GM15510 (cell line): ENCODE measurements around the gene LARP7.

Source experiments
- POLR2A ChIP-seq: IDR thresholded peaks from 3 replicates; pipeline ENCODE4 v1.6.1; 2011; ENCODE audit warnings: borderline replicate concordance; ENCODE audit not compliant: insufficient read length; ENCODE audit errors: extremely low read depth

Gene LARP7

DNA sequence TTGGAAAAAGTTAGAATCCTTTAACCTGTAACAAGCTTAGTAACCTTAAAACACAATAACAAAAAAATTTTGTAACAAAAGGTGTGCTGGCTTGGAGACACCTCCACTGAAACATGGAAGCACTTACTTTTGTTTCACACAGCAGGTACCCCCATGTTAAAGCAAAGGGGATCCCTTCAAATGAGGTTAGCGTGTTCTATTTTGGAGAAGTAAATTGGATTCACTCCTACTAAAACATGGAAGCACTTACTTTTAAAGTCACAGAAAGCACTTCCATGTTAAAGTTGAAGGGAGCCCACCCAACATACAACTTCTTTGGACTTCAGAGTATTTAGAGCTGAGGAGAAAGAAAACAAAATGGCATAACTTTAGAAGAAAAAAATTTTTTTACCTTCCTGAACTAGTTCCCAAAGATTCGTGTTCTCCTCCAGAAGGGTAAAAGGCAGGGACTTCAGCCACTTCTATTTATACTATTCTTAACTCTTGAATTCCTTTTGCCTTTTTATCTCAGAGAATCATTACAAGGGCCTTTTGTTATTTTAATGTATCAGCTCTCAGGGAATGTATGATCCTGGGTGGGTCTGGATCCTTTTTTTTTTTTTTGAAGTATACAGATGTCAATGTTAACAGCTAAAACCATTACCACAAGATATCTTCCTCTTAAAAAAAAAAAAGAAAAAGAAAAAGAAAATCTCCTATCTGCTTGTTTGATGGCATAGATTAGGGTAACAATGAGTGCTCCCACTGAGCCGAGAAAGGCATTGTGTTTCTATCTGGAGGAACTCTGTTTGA, 11.5 kb downstream of the LARP7 start:
- TF ChIP-seq POLR2A, result no peak

DNA sequence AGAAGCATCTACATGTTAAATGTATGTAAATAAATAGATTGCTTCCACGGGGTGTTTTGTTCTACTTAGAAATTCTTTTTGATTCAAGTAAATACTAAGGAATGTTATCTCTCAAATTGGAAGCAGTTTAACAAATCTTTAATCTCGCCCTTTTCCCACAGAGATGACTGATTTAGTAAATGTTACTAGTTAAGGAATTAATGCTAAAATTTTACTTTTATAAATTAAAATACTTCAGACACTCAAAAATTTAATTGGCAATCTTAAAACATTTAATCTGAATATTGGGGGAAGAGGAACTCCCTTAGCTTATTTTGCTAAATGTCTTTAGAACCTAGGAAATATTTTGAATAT, 12.1 kb downstream of the LARP7 start:
- TF ChIP-seq POLR2A, result no peak

DNA sequence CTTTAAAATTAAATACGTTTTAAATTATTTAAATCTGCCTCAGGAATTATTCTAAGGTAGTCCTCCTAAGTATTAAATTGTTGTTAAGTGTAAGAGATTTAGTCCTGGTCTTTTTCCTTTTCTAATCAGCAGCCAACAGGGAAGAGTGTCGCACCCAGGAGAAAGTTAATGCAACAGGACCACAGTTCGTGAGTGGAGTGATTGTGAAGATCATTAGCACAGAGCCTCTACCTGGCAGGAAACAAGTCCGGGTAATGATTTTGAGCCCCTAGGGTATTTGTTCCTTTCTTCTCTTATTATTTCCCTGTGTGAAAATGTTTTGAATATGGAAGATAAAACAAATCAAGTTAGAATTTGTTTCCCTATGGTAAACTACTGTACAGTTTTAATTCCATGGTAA, 13.4 kb downstream of the LARP7 start:
- TF ChIP-seq POLR2A, result no peak

DNA sequence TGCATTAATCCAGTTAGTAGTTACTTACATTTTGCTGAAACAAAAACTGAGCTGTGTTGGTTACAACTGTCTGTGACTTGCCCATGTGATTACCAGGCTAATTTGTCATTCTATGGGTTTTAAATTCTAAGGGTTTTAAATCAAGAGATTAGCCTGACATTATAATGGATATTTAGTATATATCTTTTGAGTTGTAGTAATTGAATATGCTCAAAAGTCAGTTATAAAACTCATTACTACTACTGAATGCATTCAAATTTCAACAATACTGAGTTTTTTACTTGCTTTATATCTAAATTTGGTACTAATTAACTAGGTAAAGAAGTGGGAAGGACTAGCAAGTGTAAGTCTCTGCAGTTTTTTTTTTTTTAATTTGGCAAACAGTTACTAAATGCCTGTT, 14.7 kb downstream of the LARP7 start:
- no peak for TF ChIP-seq POLR2A

DNA sequence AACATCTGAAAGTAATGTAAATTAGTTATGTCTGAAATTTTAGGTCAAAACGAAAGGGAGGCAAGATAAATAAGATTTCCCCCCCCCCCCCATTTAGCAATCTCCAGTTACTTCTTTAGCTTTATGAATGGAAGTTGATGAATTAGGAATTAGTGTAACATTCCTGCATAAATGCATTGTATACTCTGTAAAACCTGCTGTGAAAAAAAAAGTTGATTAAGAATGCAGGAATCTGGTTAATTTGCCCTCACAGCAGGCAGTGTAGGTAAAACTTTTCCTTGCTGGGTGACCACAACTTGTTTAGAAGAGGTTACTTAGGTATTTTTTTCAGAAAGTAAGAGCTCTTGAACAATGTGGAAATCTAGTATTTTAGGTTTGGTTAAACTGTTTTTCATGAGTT, 15.3 kb downstream of the LARP7 start:
- no peak for TF ChIP-seq POLR2A

DNA sequence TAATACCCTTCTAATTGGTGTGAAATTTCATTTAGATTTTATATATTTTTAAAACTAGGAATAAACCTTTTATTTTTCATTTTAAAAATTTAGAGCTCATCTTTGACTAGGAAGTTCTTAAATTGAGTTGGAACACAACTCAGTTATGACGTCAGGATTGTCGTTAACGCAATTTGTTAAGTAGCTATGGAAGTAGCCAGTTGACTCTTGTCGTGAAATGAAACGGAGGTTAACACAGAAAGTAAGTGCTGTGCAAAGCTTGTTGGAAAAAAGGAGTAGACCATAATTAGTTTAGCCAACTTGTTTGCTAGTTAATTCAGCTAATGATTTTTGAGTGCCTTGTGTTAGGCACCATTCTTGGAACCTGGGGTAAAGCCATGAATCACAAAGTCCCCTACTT, 18.3 kb downstream of the LARP7 start:
- no peak for TF ChIP-seq POLR2A

DNA sequence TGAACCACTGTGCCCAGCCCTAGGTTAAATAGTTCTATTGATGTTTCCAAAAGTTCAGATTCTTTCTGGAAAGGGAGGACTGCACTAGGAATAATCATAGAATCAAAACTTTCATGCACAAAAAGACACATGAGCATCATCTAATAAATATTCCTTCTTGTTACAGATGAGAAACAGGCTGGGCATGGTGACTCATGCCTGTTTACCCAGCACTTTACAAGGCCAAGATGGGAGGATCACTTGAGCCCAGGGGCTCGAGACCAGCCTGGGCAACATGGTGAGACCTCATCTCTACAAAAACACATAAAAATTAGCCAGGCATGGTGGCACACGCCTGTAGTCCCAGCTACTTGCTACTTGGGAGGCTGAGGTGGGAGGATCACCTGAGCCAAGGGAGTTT, 27.7 kb downstream of the LARP7 start:
- TF ChIP-seq POLR2A, result no peak

DNA sequence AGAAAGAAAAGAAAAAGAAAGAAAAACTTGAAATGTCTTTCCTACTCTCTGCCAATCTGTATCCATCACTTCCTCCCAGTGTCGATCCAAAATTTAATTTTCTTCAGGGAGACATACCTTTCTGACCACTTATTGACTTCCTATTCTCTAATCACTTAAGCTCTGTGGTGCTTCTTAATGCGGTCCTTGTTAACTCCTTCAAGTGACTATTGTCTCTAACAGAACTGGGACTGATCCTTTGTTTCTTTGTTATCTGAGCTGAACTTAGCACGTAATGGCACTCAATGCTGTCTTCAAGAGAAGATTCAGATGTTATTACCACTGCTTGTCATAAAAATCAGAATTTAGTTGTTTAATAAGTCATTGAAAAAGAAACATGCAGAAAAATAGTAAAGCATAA, 31.2 kb downstream of the LARP7 start:
- no peak for TF ChIP-seq POLR2A

DNA sequence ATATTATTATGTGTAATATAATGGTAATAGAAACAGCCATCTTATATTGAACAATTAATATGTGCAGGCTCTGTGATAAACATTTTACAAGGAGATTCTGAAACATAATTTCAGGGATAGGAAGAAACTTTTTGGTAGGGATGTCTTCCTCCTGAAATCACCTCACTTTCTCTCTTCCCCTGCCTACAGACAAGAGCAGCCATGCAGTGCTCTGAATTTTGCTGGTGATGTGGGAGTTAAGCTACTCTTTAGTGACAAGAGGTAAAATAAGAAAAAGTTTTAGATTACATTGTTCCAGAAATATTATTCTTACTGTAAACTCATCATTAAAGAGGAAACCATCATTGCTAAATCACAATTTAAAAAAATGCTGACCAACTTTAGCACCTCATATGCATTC, 36.1 kb downstream of the LARP7 start:
- no peak for TF ChIP-seq POLR2A

DNA sequence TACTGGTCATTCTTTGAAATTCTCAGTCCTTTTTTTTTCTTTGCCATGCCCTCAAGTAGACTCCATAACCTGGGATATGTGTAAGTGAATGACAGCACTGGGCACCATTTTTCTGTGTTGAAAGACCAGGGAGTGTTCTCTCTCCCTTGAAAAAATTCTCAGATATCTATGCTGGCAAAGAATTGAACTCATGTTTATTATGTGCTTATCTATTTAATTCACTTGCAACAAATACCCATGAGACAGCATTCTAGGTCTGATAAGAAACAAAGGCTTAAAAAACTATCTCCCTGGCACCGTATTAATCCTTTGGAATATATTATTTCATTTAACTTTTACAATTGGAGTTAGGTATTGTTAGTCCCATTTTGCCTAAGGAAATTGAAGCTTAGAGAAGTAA, 36.7 kb downstream of the LARP7 start:
- no peak for TF ChIP-seq POLR2A

DNA sequence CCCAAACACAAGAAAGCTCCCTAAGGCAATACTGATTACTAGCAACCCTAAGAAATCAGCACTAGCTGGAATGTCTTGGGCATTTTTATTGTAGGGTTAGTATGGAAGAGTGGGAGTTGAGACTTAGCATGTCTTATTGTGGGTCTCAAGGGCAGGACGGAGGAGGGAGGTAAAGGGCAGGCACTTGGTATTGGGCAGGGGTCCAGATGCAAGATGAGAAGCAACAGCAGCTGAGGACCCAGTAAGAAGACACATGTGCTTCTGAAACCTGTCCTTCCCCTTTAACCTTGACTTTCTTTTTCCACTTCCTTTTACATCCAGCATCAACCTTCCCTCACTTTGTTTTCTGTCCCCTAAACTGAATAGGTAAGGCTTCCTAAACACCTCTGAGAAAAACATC, 37.4 kb downstream of the LARP7 start:
- TF ChIP-seq POLR2A, result no peak

DNA sequence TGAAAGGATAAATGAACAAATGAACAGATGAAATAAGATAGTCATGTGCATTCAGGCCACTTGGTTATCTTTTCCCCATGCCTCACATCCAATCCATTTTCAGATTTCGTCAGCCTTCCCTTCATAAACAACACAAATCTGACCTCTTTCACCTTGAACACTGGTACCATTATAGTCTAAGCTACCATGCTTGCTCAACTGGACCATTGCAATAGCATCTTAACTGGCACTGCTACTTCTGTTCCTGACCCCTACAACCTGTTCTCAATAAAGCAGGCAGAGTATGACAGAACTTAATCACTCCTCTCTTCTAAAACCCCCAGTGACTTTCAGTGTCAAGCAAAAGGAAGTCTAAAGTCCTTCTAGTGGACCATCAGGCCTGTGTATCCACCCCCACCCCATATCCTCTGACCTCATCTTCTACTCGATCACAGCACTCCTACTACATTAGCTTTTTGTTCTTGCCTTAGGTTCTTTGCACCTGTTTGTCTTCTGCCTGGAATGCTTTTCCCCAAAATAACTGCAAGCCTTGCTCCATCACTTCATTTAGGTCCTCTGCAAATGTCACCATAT, 40.7 kb downstream of the LARP7 start:
- no peak for TF ChIP-seq POLR2A

DNA sequence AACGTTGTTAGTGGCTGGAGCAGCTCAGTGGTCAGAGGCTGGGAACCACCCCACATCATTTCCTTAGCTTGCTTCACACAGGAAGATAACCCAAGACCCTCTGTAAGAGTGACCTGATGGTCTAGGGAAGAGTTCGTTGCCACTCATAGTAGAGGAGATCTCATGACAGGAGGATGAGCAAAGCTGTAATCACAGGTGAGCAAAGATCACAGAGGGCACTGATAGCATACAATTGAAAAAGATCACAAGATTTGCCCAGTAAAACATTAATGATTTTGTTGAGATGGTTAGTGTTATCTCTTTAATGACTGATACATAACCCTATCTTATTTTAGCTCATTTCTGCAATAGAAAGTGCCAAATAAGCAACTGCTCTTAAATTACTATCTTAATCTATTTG, 44.1 kb downstream of the LARP7 start:
- no peak for TF ChIP-seq POLR2A

DNA sequence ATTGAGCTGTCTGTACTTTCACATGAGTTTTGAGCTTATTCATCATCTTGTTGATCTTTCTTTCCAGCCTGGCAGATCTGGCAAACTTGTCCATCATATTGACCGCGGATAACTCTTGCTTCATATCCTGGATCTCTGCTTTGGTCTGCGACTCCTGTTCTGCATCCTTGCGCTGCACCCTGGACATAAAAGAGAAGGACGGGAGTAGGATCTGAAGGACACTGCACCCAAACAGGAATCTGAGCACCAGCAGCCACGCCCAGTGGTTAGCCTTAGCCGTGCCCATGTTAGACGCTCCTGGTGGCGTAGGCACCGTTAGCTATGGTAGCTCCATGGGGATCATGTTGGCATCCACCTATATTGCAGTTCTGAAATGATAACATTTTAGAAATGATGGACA, 56.6 kb downstream of the LARP7 start:
- TF ChIP-seq POLR2A, result no peak

DNA sequence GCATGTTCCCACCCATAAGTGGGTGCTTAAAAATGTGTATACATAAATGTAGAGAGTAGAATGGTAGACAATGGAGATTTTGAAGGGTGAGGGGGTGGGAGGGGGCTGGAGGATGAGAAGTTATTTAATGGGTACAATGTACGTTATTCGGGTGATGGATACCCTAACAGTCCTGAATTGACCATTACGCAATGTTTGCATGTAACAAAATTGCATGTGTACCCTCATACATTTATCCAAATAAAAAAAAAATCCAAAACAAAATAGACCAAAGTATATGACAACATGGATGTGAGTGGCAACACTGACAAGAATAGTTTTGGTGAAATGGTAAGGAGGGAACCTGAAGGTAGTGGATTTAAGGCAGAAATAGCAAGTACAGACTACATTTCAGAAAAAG, 63.7 kb downstream of the LARP7 start:
- TF ChIP-seq POLR2A, result no peak

DNA sequence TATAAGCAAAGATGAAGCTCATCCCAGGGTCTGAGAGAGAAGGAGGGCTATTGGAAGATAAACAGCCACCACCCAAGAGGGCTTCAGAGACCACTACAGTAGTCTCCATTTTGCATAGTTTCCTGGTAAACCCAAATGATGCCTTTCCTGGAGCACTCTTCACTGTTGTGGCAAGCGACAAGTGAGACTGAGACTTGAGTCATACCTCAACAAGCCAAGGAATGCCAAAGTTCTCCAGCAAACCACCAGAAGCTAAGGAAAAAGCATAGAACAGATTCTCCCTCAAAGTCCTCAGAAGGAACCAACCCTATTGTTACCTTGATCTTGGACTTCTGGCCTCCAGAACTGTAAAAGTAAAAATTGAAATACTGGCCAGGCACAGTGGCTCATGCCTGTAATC, 65.9 kb downstream of the LARP7 start:
- TF ChIP-seq POLR2A, result no peak
